Measurements from ENCODE around the gene SORCS3. TPM values are rescaled to one million over a fixed set of nuclear protein-coding genes. Genes with fewer than 3 reads are reported as not detected.

SORCS3 gene
- total and polyA plus RNA-seq, 2 of the 13 experiments (the other 11 are each of a cell fraction or from before 2014, with no cell fraction given), result 0.07 TPM; not detected in 1

- TF ChIP-seq ZUFSP (CRISPR knock-in tag; IDR thresholded peaks at IDR 0.05; ENCODE audit: borderline replicate concordance), result no peak
- no peak for TF ChIP-seq ATAD3A (CRISPR knock-in tag; IDR thresholded peaks at IDR 0.05)
Measured at GRCh38 chr10:104741127-104741526, 100.0 kb downstream of the SORCS3 start (continued).

- Histone ChIP-seq H4K20me1 (ENCODE audit: insufficient read depth, low read length) (no peaks in the 10 kb centered on the region), H3K4me3 (replicated peaks in 1 of 3; ENCODE audit: insufficient read depth in 1 of 3, low read depth in 2 of 3, low read length in 3 of 3) (no peak overlapping the region), H3K36me3 (replicated peaks in 1 of 2; ENCODE audit: control insufficient read depth in 1 of 2, insufficient read depth in 2 of 2, low read length in 2 of 2) (no peaks in the 10 kb centered on the region), H2AFZ (ENCODE audit: low read length) (no peak overlapping the region), H3K9me3 (ENCODE audit: low read length) (no peaks in the 10 kb centered on the region), H3K4me1 (ENCODE audit: insufficient read depth, low read length) (no peaks in the 10 kb centered on the region), H3K4me2 (ENCODE audit: low read depth, low read length) (no peak overlapping the region), H3K9ac (ENCODE audit: insufficient read depth, low read depth, low read length) (no peak overlapping the region), H3K27me3 (ENCODE audit: control insufficient read depth in 1 of 2, insufficient read depth in 2 of 2, low read length in 2 of 2) (no peaks in the 10 kb centered on the region), H3K27ac (ENCODE audit: extremely low read length, insufficient read depth, low read length) (no peak overlapping the region), H3K79me2 (ENCODE audit: insufficient read depth, low read length) (no peaks in the 10 kb centered on the region)
- TF ChIP-seq ZNF343 (CRISPR knock-in tag; IDR thresholded peaks at IDR 0.05), result no peak
- TF ChIP-seq ATF3 (CRISPR knock-in tag; IDR thresholded peaks at IDR 0.05), result no peak
- TF ChIP-seq ZNF547 (CRISPR knock-in tag; IDR thresholded peaks at IDR 0.05), result no peak
- TF ChIP-seq TBP (CRISPR knock-in tag; IDR thresholded peaks at IDR 0.05), result no peak
- no peak for TF ChIP-seq SP2 (CRISPR knock-in tag; IDR thresholded peaks at IDR 0.05)
- TF ChIP-seq IRF2 (CRISPR knock-in tag; IDR thresholded peaks at IDR 0.05), result no peak
- no peak for TF ChIP-seq ZFP91 (CRISPR knock-in tag; IDR thresholded peaks at IDR 0.05; ENCODE audit: borderline replicate concordance)
- no peak for TF ChIP-seq CBFB (CRISPR knock-in tag; IDR thresholded peaks at IDR 0.05)
- no peak for TF ChIP-seq NR2F6 (IDR thresholded peaks at IDR 0.05)
- TF ChIP-seq NR2F6 (CRISPR knock-in tag; IDR thresholded peaks at IDR 0.05), result no peak
- TF ChIP-seq ZSCAN31 (CRISPR knock-in tag; IDR thresholded peaks at IDR 0.05; ENCODE audit: low read depth), result no peak
- no peak for TF ChIP-seq ZFY (CRISPR knock-in tag; IDR thresholded peaks at IDR 0.05)
- TF ChIP-seq HDAC1 (CRISPR knock-in tag; IDR thresholded peaks at IDR 0.05), result no peak
- no peak for TF ChIP-seq NKX3-1 (CRISPR knock-in tag; IDR thresholded peaks at IDR 0.05)
- TF ChIP-seq TIGD3 (CRISPR knock-in tag; IDR thresholded peaks at IDR 0.05; ENCODE audit: borderline replicate concordance), result no peak
- no peak for DNase-seq (ENCODE audit: low spot score)
- CTCF ChIA-PET (ENCODE audit: low intra/inter-chr PET ratio, low total read pairs), result no interaction called here
- intact Hi-C loops (cut with micrococcal nuclease; ENCODE audit: unreplicated experiment), result no loop called here
- in situ Hi-C loops (cut with HindIII; ENCODE audit: extremely low pct_ligation_motif_present, low pct_unique_long_range_greater_than_20kb), result no loop called here
- FAIRE-seq, result no peak
- no peak for ATAC-seq
- BruUV-seq (replicated peaks), result no TSS peak
- POLR2A ChIA-PET, result no interaction called here
- WGBS (ENCODE audit: low lambda C conversion rate), result 6% methylated on average over 1 of the region's 1 CpG
Measured at GRCh38 chr10:104744052-104744451, 103.0 kb downstream of the SORCS3 start.

Measured in HepG2 (cell line).